Measurements from ENCODE around the gene TRPC6.
A peak's percentile ranks its signal among the peaks of the same experiment; 100 is the strongest.

TRPC6 gene

GRCh38 chr11:101582236-101582988, 1.4 kb downstream of the TRPC6 start:
- H3K4me3 ChIP-seq (ENCODE audit: low read length in 2 of 2) = peak overlapping the region; percentile 43 to 69
- peak overlapping the region in 1 of 2 donors; percentile 37 for H3K27ac ChIP-seq (ENCODE audit: low read depth in 2 of 2, low read length in 2 of 2)
- peak overlapping the region in 1 of 2 donors; percentile 43 for H3K9ac ChIP-seq (ENCODE audit: low read depth in 1 of 2, low read length in 2 of 2)
- H3K27me3 ChIP-seq (ENCODE audit: control insufficient read depth in 2 of 2, insufficient read depth in 2 of 2, low read length in 2 of 2) = peaks cover 3 to 4% of the 10 kb centered on the region in 2 donors
- H3K9me3 ChIP-seq (ENCODE audit: control insufficient read depth in 2 of 2, low read length in 2 of 2) = no peaks in the 10 kb centered on the region
- H3K4me1 ChIP-seq (ENCODE audit: control insufficient read depth in 2 of 2, insufficient read depth in 2 of 2, low read length in 2 of 2) = no peaks in the 10 kb centered on the region
- no peaks in the 10 kb centered on the region for H3K36me3 ChIP-seq (ENCODE audit: control insufficient read depth in 2 of 2, insufficient read depth in 2 of 2, low read length in 2 of 2)

- Histone ChIP-seq H3K9ac (ENCODE audit: low read depth in 1 of 2, low read length in 2 of 2) (no peak overlapping the region), H3K27ac (ENCODE audit: low read depth in 2 of 2, low read length in 2 of 2) (no peak overlapping the region), H3K36me3 (ENCODE audit: control insufficient read depth in 2 of 2, insufficient read depth in 2 of 2, low read length in 2 of 2) (no peaks in the 10 kb centered on the region), H3K9me3 (ENCODE audit: control insufficient read depth in 2 of 2, low read length in 2 of 2) (no peaks in the 10 kb centered on the region), H3K4me3 (ENCODE audit: low read length in 2 of 2) (no peak overlapping the region), H3K4me1 (ENCODE audit: control insufficient read depth in 2 of 2, insufficient read depth in 2 of 2, low read length in 2 of 2) (no peaks in the 10 kb centered on the region), H3K27me3 (ENCODE audit: control insufficient read depth in 2 of 2, insufficient read depth in 2 of 2, low read length in 2 of 2) (peaks cover 3 to 4% of the 10 kb centered on the region in 2 donors)
Measured at GRCh38 chr11:101577461-101577860, 6.3 kb downstream of the TRPC6 start.

GRCh38 chr11:101576456-101576855, 7.4 kb downstream of the TRPC6 start:
- no peaks in the 10 kb centered on the region for H3K36me3 ChIP-seq (ENCODE audit: control insufficient read depth in 2 of 2, insufficient read depth in 2 of 2, low read length in 2 of 2)
- H3K4me1 ChIP-seq (ENCODE audit: control insufficient read depth in 2 of 2, insufficient read depth in 2 of 2, low read length in 2 of 2) = no peaks in the 10 kb centered on the region
- no peaks in the 10 kb centered on the region for H3K9me3 ChIP-seq (ENCODE audit: control insufficient read depth in 2 of 2, low read length in 2 of 2)
- H3K27ac ChIP-seq (ENCODE audit: low read depth in 2 of 2, low read length in 2 of 2) = no peak overlapping the region
- no peaks in the 10 kb centered on the region for H3K27me3 ChIP-seq (ENCODE audit: control insufficient read depth in 2 of 2, insufficient read depth in 2 of 2, low read length in 2 of 2)
- H3K9ac ChIP-seq (ENCODE audit: low read depth in 1 of 2, low read length in 2 of 2) = no peak overlapping the region
- H3K4me3 ChIP-seq (ENCODE audit: low read length in 2 of 2) = no peak overlapping the region

- Histone ChIP-seq H3K36me3 (ENCODE audit: control insufficient read depth in 2 of 2, insufficient read depth in 2 of 2, low read length in 2 of 2) (no peaks in the 10 kb centered on the region), H3K4me3 (ENCODE audit: low read length in 2 of 2) (no peak overlapping the region), H3K9me3 (ENCODE audit: control insufficient read depth in 2 of 2, low read length in 2 of 2) (no peaks in the 10 kb centered on the region), H3K9ac (ENCODE audit: low read depth in 1 of 2, low read length in 2 of 2) (no peak overlapping the region), H3K27ac (ENCODE audit: low read depth in 2 of 2, low read length in 2 of 2) (no peak overlapping the region), H3K27me3 (ENCODE audit: control insufficient read depth in 2 of 2, insufficient read depth in 2 of 2, low read length in 2 of 2) (no peaks in the 10 kb centered on the region), H3K4me1 (ENCODE audit: control insufficient read depth in 2 of 2, insufficient read depth in 2 of 2, low read length in 2 of 2) (no peaks in the 10 kb centered on the region)
Measured at GRCh38 chr11:101574886-101575285, 8.9 kb downstream of the TRPC6 start.

- no peaks in the 10 kb centered on the region for H3K36me3 ChIP-seq (ENCODE audit: control insufficient read depth in 2 of 2, insufficient read depth in 2 of 2, low read length in 2 of 2)
- H3K27ac ChIP-seq (ENCODE audit: low read depth in 2 of 2, low read length in 2 of 2) = no peak overlapping the region
- H3K4me3 ChIP-seq (ENCODE audit: low read length in 2 of 2) = no peak overlapping the region
- no peaks in the 10 kb centered on the region for H3K4me1 ChIP-seq (ENCODE audit: control insufficient read depth in 2 of 2, insufficient read depth in 2 of 2, low read length in 2 of 2)
- no peak overlapping the region for H3K9ac ChIP-seq (ENCODE audit: low read depth in 1 of 2, low read length in 2 of 2)
- no peaks in the 10 kb centered on the region for H3K27me3 ChIP-seq (ENCODE audit: control insufficient read depth in 2 of 2, insufficient read depth in 2 of 2, low read length in 2 of 2)
- H3K9me3 ChIP-seq (ENCODE audit: control insufficient read depth in 2 of 2, low read length in 2 of 2) = no peaks in the 10 kb centered on the region
Measured at GRCh38 chr11:101567071-101567470, 16.7 kb downstream of the TRPC6 start.

- Histone ChIP-seq H3K36me3 (ENCODE audit: control insufficient read depth in 2 of 2, insufficient read depth in 2 of 2, low read length in 2 of 2) (no peaks in the 10 kb centered on the region), H3K27me3 (ENCODE audit: control insufficient read depth in 2 of 2, insufficient read depth in 2 of 2, low read length in 2 of 2) (no peaks in the 10 kb centered on the region), H3K4me3 (ENCODE audit: low read length in 2 of 2) (no peak overlapping the region), H3K9ac (ENCODE audit: low read depth in 1 of 2, low read length in 2 of 2) (no peak overlapping the region), H3K9me3 (ENCODE audit: control insufficient read depth in 2 of 2, low read length in 2 of 2) (no peaks in the 10 kb centered on the region), H3K27ac (ENCODE audit: low read depth in 2 of 2, low read length in 2 of 2) (no peak overlapping the region), H3K4me1 (ENCODE audit: control insufficient read depth in 2 of 2, insufficient read depth in 2 of 2, low read length in 2 of 2) (no peaks in the 10 kb centered on the region)
Measured at GRCh38 chr11:101566626-101567025, 17.2 kb downstream of the TRPC6 start.

- H3K9ac ChIP-seq (ENCODE audit: low read depth in 1 of 2, low read length in 2 of 2) = no peak overlapping the region
Measured at GRCh38 chr11:101563166-101563565, 20.6 kb downstream of the TRPC6 start.

GRCh38 chr11:101555366-101555765, 28.4 kb downstream of the TRPC6 start:
- Histone ChIP-seq H3K4me1 (ENCODE audit: control insufficient read depth in 2 of 2, insufficient read depth in 2 of 2, low read length in 2 of 2) (no peaks in the 10 kb centered on the region), H3K27ac (ENCODE audit: low read depth in 2 of 2, low read length in 2 of 2) (no peak overlapping the region), H3K9me3 (ENCODE audit: control insufficient read depth in 2 of 2, low read length in 2 of 2) (no peaks in the 10 kb centered on the region), H3K27me3 (ENCODE audit: control insufficient read depth in 2 of 2, insufficient read depth in 2 of 2, low read length in 2 of 2) (no peaks in the 10 kb centered on the region), H3K4me3 (ENCODE audit: low read length in 2 of 2) (no peak overlapping the region), H3K36me3 (ENCODE audit: control insufficient read depth in 2 of 2, insufficient read depth in 2 of 2, low read length in 2 of 2) (no peaks in the 10 kb centered on the region), H3K9ac (ENCODE audit: low read depth in 1 of 2, low read length in 2 of 2) (no peak overlapping the region)

More at GRCh38 chr11:101563166-101563565, 20.6 kb downstream of the TRPC6 start:
- H3K27ac ChIP-seq (ENCODE audit: low read depth in 2 of 2, low read length in 2 of 2) = no peak overlapping the region
- H3K36me3 ChIP-seq (ENCODE audit: control insufficient read depth in 2 of 2, insufficient read depth in 2 of 2, low read length in 2 of 2) = no peaks in the 10 kb centered on the region
- no peak overlapping the region for H3K4me3 ChIP-seq (ENCODE audit: low read length in 2 of 2)
- H3K4me1 ChIP-seq (ENCODE audit: control insufficient read depth in 2 of 2, insufficient read depth in 2 of 2, low read length in 2 of 2) = no peaks in the 10 kb centered on the region
- H3K27me3 ChIP-seq (ENCODE audit: control insufficient read depth in 2 of 2, insufficient read depth in 2 of 2, low read length in 2 of 2) = no peaks in the 10 kb centered on the region
- H3K9me3 ChIP-seq (ENCODE audit: control insufficient read depth in 2 of 2, low read length in 2 of 2) = no peaks in the 10 kb centered on the region

- H3K9ac ChIP-seq (ENCODE audit: low read depth in 1 of 2, low read length in 2 of 2) = no peak overlapping the region
- no peaks in the 10 kb centered on the region for H3K27me3 ChIP-seq (ENCODE audit: control insufficient read depth in 2 of 2, insufficient read depth in 2 of 2, low read length in 2 of 2)
- no peaks in the 10 kb centered on the region for H3K9me3 ChIP-seq (ENCODE audit: control insufficient read depth in 2 of 2, low read length in 2 of 2)
- no peaks in the 10 kb centered on the region for H3K36me3 ChIP-seq (ENCODE audit: control insufficient read depth in 2 of 2, insufficient read depth in 2 of 2, low read length in 2 of 2)
- no peak overlapping the region for H3K27ac ChIP-seq (ENCODE audit: low read depth in 2 of 2, low read length in 2 of 2)
- H3K4me3 ChIP-seq (ENCODE audit: low read length in 2 of 2) = no peak overlapping the region
- H3K4me1 ChIP-seq (ENCODE audit: control insufficient read depth in 2 of 2, insufficient read depth in 2 of 2, low read length in 2 of 2) = no peaks in the 10 kb centered on the region
Measured at GRCh38 chr11:101553891-101554292, 29.9 kb downstream of the TRPC6 start.

- no peak overlapping the region for H3K9ac ChIP-seq (ENCODE audit: low read depth in 1 of 2, low read length in 2 of 2)
- no peak overlapping the region for H3K4me3 ChIP-seq (ENCODE audit: low read length in 2 of 2)
- no peak overlapping the region for H3K27ac ChIP-seq (ENCODE audit: low read depth in 2 of 2, low read length in 2 of 2)
- H3K9me3 ChIP-seq (ENCODE audit: control insufficient read depth in 2 of 2, low read length in 2 of 2) = no peaks in the 10 kb centered on the region
- no peaks in the 10 kb centered on the region for H3K36me3 ChIP-seq (ENCODE audit: control insufficient read depth in 2 of 2, insufficient read depth in 2 of 2, low read length in 2 of 2)
- no peaks in the 10 kb centered on the region for H3K27me3 ChIP-seq (ENCODE audit: control insufficient read depth in 2 of 2, insufficient read depth in 2 of 2, low read length in 2 of 2)
- no peaks in the 10 kb centered on the region for H3K4me1 ChIP-seq (ENCODE audit: control insufficient read depth in 2 of 2, insufficient read depth in 2 of 2, low read length in 2 of 2)
Measured at GRCh38 chr11:101552888-101553287, 30.9 kb downstream of the TRPC6 start.
